OCI-LY3 (cell line): ENCODE results near the gene CDH4.

Source experiments
- H2AFZ ChIP-seq: fragments of 200-600, 300-600 bp; shearing (Covaris generic); 2 replicates; pipeline ENCODE4 v1.6.0; 2014; ENCODE audit warnings: antibody characterized with exemption, low read depth, low read length
- H3K27ac ChIP-seq: fragments of 200-600, 300-600 bp; sonication (generic); 2 replicates; pipeline ENCODE4 v1.5.1; 2014; ENCODE audit warnings: mild to moderate bottlenecking, low read length, moderate library complexity, mixed read lengths
- H3K27me3 ChIP-seq: fragments of 200-600, 300-600 bp; sonication (generic); 2 replicates; pipeline ENCODE4 v1.6.1; 2014; ENCODE audit warnings: low read depth, low read length, mixed read lengths
- H3K36me3 ChIP-seq: fragments of 200-600, 300-600 bp; sonication (generic); replicated peaks from 2 replicates; pipeline ENCODE3; 2014; ENCODE audit warnings: low read depth, low read length, mixed read lengths
- H3K4me1 ChIP-seq: fragments of 300-600, 200-600 bp; sonication (generic); 2 replicates; pipeline ENCODE4 v1.6.1; 2014; ENCODE audit warnings: low read length, mixed read lengths
- H3K4me2 ChIP-seq: fragments of 200-600, 300-600 bp; sonication (generic); 2 replicates; pipeline ENCODE4 v1.6.1; 2014; ENCODE audit warnings: low read length, mixed read lengths
- H3K4me3 ChIP-seq: fragments of 300-600, 200-600 bp; sonication (generic); 2 replicates; pipeline ENCODE4 v1.5.1; 2014; ENCODE audit warnings: antibody characterized with exemption, mild to moderate bottlenecking, low read length, moderate library complexity
- H3K79me2 ChIP-seq: fragments of 300-600, 200-600 bp; shearing (Covaris generic); 2 replicates; pipeline ENCODE4 v1.6.1; 2014; ENCODE audit warnings: mild to moderate bottlenecking, low read length, mixed read lengths
- H3K9ac ChIP-seq: fragments of 300-600, 200-600 bp; shearing (Covaris generic); 2 replicates; pipeline ENCODE4 v1.6.0; 2014; ENCODE audit warnings: mild to moderate bottlenecking, low read length, moderate library complexity
- H3K9me3 ChIP-seq: fragments of 200-600, 300-600 bp; shearing (Covaris generic); 2 replicates; pipeline ENCODE4 v1.6.1; 2014; ENCODE audit warnings: low read length, mixed read lengths; ENCODE audit not compliant: insufficient read depth
- H4K20me1 ChIP-seq: fragments of 200-600, 300-600 bp; sonication (generic); 2 replicates; pipeline ENCODE4 v1.6.1; 2016; ENCODE audit warnings: low read length, mixed read lengths; ENCODE audit not compliant: insufficient read depth
- EZH2phosphoT487 ChIP-seq: fragments of 200-600 bp; shearing (Covaris generic); IDR thresholded peaks from 2 replicates; pipeline ENCODE4 v1.6.1; 2018; ENCODE audit warnings: antibody characterized with exemption, mixed run types, low read depth
- TF ChIP-seq, protein P1 (sequence below): fragments of 200-600, 300-600 bp; sonication (generic); IDR thresholded peaks from 2 replicates; pipeline ENCODE4 v1.5.1; 2014; ENCODE audit warnings: antibody characterized with exemption, low read length, low read depth

CDH4 gene

DNA sequence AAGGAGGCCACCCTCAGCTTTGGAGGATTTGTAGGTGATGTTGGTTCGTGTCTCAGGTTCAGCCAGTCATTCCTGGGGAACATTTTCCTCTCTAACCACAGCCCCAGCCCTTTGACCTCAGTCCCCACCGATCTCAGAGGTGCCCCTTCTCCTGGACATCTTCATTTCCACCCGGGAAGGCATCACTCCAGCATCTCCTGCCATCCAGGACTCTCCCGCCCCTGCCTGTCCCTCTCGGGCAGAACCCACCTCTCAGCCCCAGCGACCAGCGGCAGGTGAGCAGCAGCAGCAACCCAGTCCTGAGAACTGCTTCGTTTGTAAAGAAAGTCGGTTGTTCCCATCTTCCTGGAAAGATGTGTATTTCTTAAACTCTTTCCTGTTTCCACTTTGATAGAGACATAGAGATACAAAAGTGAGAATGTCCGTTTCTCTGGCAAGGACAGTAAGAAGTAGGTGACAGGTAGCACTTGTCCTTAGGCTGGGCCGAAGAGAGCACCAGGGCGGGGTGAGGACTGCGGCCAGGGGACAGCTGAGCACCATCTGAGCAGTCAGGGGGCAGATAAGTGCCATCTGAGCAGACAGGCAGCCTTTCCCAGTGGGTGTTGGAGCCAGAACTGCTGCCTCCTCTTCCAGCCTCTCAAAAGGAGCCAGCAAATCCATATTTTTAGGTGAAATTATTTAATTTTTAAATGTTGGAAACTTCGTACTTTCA is 142.2 kb downstream of the CDH4 start:
- no peak overlapping the region for H2AFZ ChIP-seq
- no peak overlapping the region for H3K9ac ChIP-seq
- H3K9me3 ChIP-seq, result no peaks in the 10 kb centered on the region; the same call in 1 of the 2 replicates
- H3K27ac ChIP-seq, result no peak overlapping the region
- H3K4me2 ChIP-seq, result no peak overlapping the region
- H3K27me3 ChIP-seq, result no peaks in the 10 kb centered on the region
- no peaks in the 10 kb centered on the region for H3K79me2 ChIP-seq
- H3K4me1 ChIP-seq, result no peaks in the 10 kb centered on the region
- H4K20me1 ChIP-seq, result no peaks in the 10 kb centered on the region
- TF ChIP-seq, protein P1, sequence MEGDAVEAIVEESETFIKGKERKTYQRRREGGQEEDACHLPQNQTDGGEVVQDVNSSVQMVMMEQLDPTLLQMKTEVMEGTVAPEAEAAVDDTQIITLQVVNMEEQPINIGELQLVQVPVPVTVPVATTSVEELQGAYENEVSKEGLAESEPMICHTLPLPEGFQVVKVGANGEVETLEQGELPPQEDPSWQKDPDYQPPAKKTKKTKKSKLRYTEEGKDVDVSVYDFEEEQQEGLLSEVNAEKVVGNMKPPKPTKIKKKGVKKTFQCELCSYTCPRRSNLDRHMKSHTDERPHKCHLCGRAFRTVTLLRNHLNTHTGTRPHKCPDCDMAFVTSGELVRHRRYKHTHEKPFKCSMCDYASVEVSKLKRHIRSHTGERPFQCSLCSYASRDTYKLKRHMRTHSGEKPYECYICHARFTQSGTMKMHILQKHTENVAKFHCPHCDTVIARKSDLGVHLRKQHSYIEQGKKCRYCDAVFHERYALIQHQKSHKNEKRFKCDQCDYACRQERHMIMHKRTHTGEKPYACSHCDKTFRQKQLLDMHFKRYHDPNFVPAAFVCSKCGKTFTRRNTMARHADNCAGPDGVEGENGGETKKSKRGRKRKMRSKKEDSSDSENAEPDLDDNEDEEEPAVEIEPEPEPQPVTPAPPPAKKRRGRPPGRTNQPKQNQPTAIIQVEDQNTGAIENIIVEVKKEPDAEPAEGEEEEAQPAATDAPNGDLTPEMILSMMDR, result no peak
- no peak for TF ChIP-seq EZH2phosphoT487
- H3K4me3 ChIP-seq, result no peak overlapping the region
- H3K36me3 ChIP-seq, result no peaks in the 10 kb centered on the region

DNA sequence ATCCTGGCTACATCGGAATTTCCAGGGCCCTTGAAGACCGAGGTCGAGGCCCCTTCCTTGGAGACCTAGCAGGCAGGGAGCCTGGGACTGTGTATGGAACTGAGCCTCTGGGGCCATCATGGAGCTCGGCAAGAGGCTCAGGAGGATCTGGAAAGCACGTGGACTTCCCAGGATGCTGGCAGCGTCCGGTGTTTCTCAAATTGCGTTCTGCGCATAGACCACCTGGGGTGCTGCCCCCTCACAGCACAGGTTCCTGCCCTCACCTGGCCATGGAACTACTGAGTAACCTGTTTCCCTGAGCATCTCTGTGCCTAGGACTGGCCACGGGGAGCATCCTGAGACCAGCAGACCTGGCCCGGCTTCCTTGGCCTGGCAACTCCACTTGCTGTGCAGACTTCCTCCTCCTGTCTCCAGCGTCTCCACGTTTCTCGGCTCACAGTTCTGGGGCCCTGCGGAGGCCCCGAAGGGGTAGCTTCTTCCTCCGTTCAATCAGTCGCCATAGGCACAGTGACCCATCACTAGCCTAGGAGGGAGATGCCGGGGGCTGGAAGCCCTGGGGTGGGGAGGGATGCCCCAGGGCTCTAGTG is 144.3 kb downstream of the CDH4 start:
- Histone ChIP-seq H4K20me1 (no peaks in the 10 kb centered on the region), H3K4me2 (no peak overlapping the region), H3K27ac (no peak overlapping the region), H2AFZ (no peak overlapping the region), H3K9me3 (no peaks in the 10 kb centered on the region; the same call in 1 of the 2 replicates), H3K9ac (no peak overlapping the region), H3K79me2 (no peaks in the 10 kb centered on the region), H3K4me3 (no peak overlapping the region), H3K36me3 (no peaks in the 10 kb centered on the region), H3K4me1 (no peaks in the 10 kb centered on the region), H3K27me3 (no peaks in the 10 kb centered on the region)
- TF ChIP-seq, protein P1, result no peak
- TF ChIP-seq EZH2phosphoT487, result no peak

DNA sequence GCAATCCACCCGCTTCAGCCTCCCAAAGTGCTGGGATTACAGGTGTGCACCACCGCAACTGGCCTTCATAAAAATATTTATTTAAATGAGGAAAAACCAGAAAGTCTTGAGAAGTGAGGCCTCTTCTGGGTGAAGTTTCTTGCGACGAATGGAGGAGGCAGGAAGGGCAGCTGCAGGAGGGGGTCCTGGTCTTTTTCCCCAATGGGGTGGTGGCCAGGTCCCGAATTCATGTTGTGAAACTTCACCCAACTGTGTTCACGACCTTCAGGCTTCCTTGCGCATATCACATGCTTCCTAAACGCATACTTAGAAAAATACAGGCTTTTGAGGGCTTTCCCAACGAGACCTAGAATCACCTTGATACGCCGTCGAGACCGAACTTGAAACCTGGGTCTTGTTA is 145.1 kb downstream of the CDH4 start:
- no peaks in the 10 kb centered on the region for H4K20me1 ChIP-seq
- H3K79me2 ChIP-seq, result no peaks in the 10 kb centered on the region
- TF ChIP-seq, protein P1, result no peak
- no peak overlapping the region for H3K4me3 ChIP-seq
- H3K4me2 ChIP-seq, result no peak overlapping the region
- H3K27ac ChIP-seq, result no peak overlapping the region
- no peaks in the 10 kb centered on the region; the same call in 1 of the 2 replicates for H3K9me3 ChIP-seq
- H2AFZ ChIP-seq, result no peak overlapping the region
- no peaks in the 10 kb centered on the region for H3K36me3 ChIP-seq
- no peaks in the 10 kb centered on the region for H3K4me1 ChIP-seq
- H3K9ac ChIP-seq, result no peak overlapping the region
- H3K27me3 ChIP-seq, result no peaks in the 10 kb centered on the region

DNA sequence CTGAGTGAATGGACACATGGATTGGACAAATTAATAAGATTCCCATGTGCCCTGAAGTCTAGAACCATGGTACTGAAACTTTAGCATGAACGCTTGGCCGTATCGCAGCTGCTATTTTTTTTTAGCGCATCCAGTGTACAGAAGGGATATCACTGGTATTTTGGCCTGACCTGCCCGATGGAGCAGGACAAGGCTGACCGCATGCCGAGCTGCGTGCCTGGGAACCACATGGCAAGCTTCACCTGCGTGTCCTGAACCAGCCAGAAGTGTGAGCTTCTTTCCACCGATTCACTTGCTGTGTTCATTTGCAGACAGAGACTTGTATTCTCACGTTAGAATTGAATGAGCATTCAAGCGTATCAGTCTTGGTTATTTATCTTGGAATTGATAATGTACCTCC is 145.7 kb downstream of the CDH4 start:
- no peak overlapping the region for H3K4me2 ChIP-seq
- no peak overlapping the region for H3K27ac ChIP-seq
- TF ChIP-seq, protein P1, result no peak
- no peak for TF ChIP-seq EZH2phosphoT487
- H3K9me3 ChIP-seq, result no peaks in the 10 kb centered on the region; the same call in 1 of the 2 replicates
- no peaks in the 10 kb centered on the region for H3K4me1 ChIP-seq
- H3K4me3 ChIP-seq, result no peak overlapping the region
- no peak overlapping the region for H2AFZ ChIP-seq
- no peak overlapping the region for H3K9ac ChIP-seq
- H3K27me3 ChIP-seq, result no peaks in the 10 kb centered on the region
- H3K36me3 ChIP-seq, result no peaks in the 10 kb centered on the region
- no peaks in the 10 kb centered on the region for H3K79me2 ChIP-seq
- no peaks in the 10 kb centered on the region for H4K20me1 ChIP-seq
